ENCODE data around the gene RBBP6.

RBBP6 gene

GRCh38 chr16:24609740-24610415 lies 70.5 kb downstream of the RBBP6 start (continued):
- TF ChIP-seq ZBTB49 (tag by site-specific recombination; IDR thresholded peaks at IDR 0.05; ENCODE audit: low read depth) (no peak), ZNF449 (tag by site-specific recombination; IDR thresholded peaks at IDR 0.05) (peak; percentile 80; the same call in 1 of the 2 replicates), ZNF785 (tag by site-specific recombination; IDR thresholded peaks at IDR 0.05) (no peak), ZBTB6 (tag by site-specific recombination; IDR thresholded peaks at IDR 0.05) (no peak), ELK4 (IDR thresholded peaks at IDR 0.05; ENCODE audit: borderline replicate concordance, low read depth, low read length) (no peak), ZNF121 (tag by site-specific recombination; IDR thresholded peaks at IDR 0.05) (no peak), ZNF560 (tag by site-specific recombination; IDR thresholded peaks at IDR 0.05; ENCODE audit: borderline replicate concordance) (no peak), KLF17 (tag by site-specific recombination; IDR thresholded peaks at IDR 0.05) (no peak), ZNF692 (tag by site-specific recombination; IDR thresholded peaks at IDR 0.05) (0 out of 2 replicates have a peak, but pooled peaks have one; percentile 63), ZNF157 (tag by site-specific recombination; IDR thresholded peaks at IDR 0.05) (no peak), ZNF510 (tag by site-specific recombination; IDR thresholded peaks at IDR 0.05; ENCODE audit: insufficient replicate concordance) (no peak), GFI1B (tag by site-specific recombination; IDR thresholded peaks at IDR 0.05) (no peak), ZBTB44 (tag by site-specific recombination; IDR thresholded peaks at IDR 0.05) (0 out of 2 replicates have a peak, but pooled peaks have one; percentile 37), ZNF398 (tag by site-specific recombination; IDR thresholded peaks at IDR 0.05) (peak; percentile 90), ZNF48 (tag by site-specific recombination; IDR thresholded peaks at IDR 0.05) (no peak), ZNF140 (tag by site-specific recombination; IDR thresholded peaks at IDR 0.05) (no peak), SCRT1 (tag by site-specific recombination; IDR thresholded peaks at IDR 0.05; ENCODE audit: borderline replicate concordance) (no peak), BCL11A (tag by site-specific recombination; IDR thresholded peaks at IDR 0.05; ENCODE audit: low read depth) (no peak), YY2 (tag by site-specific recombination; IDR thresholded peaks at IDR 0.05) (no peak), HIC1 (tag by site-specific recombination; IDR thresholded peaks at IDR 0.05) (no peak), ZNF404 (tag by site-specific recombination; IDR thresholded peaks at IDR 0.05) (no peak), ZNF433 (tag by site-specific recombination; IDR thresholded peaks at IDR 0.05; ENCODE audit: low read depth) (no peak), ZNF561 (tag by site-specific recombination; IDR thresholded peaks at IDR 0.05; ENCODE audit: borderline replicate concordance) (no peak)

Data from HEK293 (cell line).